ENCODE results near the gene UBL5. TPM values are rescaled to one million over a fixed set of nuclear protein-coding genes. Genes with fewer than 3 reads are reported as not detected.

The UBL5 gene
- total and polyA plus RNA-seq, 4 donors: 155 to 339 (median 205) TPM

DNA sequence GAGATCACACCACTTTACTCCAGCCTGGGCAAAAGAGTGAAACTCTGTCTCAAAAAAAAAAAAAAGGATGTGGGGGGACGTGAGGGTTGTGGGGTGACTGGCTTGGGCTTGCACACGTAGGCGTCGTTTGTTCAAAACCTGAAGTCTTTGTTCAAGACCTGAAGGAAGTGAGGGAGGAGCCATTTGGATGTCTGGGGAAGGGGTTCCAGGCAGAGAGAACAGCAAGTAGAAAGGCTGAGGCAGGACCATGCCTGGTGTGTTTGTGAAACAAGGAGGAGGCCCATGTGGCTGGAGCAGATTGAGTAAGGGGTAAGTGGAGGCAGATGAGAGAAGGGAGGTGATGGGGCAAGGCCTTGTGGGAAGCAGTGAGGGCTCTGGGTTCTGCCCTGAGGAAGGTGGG, 35.2 kb downstream of the UBL5 start:
- H3K4me3 ChIP-seq (ENCODE audit: low read depth in 1 of 3, low read length in 3 of 3): no peak overlapping the region
- no peak for TF ChIP-seq JUND (IDR thresholded peaks at IDR 0.05)
- TF ChIP-seq, protein P1, sequence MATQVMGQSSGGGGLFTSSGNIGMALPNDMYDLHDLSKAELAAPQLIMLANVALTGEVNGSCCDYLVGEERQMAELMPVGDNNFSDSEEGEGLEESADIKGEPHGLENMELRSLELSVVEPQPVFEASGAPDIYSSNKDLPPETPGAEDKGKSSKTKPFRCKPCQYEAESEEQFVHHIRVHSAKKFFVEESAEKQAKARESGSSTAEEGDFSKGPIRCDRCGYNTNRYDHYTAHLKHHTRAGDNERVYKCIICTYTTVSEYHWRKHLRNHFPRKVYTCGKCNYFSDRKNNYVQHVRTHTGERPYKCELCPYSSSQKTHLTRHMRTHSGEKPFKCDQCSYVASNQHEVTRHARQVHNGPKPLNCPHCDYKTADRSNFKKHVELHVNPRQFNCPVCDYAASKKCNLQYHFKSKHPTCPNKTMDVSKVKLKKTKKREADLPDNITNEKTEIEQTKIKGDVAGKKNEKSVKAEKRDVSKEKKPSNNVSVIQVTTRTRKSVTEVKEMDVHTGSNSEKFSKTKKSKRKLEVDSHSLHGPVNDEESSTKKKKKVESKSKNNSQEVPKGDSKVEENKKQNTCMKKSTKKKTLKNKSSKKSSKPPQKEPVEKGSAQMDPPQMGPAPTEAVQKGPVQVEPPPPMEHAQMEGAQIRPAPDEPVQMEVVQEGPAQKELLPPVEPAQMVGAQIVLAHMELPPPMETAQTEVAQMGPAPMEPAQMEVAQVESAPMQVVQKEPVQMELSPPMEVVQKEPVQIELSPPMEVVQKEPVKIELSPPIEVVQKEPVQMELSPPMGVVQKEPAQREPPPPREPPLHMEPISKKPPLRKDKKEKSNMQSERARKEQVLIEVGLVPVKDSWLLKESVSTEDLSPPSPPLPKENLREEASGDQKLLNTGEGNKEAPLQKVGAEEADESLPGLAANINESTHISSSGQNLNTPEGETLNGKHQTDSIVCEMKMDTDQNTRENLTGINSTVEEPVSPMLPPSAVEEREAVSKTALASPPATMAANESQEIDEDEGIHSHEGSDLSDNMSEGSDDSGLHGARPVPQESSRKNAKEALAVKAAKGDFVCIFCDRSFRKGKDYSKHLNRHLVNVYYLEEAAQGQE (IDR thresholded peaks at IDR 0.05): no peak
- TF ChIP-seq NR2F2 (IDR thresholded peaks at IDR 0.05): no peak
- no peak for TF ChIP-seq EGR1 (IDR thresholded peaks at IDR 0.05; ENCODE audit: low read depth in 2 of 2)
- no peak for TF ChIP-seq HNF4A (conservative IDR thresholded peaks at IDR 0.05)
- TF ChIP-seq FOXA2 (IDR thresholded peaks at IDR 0.05): no peak
- TF ChIP-seq, protein P2, sequence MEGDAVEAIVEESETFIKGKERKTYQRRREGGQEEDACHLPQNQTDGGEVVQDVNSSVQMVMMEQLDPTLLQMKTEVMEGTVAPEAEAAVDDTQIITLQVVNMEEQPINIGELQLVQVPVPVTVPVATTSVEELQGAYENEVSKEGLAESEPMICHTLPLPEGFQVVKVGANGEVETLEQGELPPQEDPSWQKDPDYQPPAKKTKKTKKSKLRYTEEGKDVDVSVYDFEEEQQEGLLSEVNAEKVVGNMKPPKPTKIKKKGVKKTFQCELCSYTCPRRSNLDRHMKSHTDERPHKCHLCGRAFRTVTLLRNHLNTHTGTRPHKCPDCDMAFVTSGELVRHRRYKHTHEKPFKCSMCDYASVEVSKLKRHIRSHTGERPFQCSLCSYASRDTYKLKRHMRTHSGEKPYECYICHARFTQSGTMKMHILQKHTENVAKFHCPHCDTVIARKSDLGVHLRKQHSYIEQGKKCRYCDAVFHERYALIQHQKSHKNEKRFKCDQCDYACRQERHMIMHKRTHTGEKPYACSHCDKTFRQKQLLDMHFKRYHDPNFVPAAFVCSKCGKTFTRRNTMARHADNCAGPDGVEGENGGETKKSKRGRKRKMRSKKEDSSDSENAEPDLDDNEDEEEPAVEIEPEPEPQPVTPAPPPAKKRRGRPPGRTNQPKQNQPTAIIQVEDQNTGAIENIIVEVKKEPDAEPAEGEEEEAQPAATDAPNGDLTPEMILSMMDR (IDR thresholded peaks at IDR 0.05; ENCODE audit: low read depth, low read length, missing input control): no peak
- TF ChIP-seq, protein P3, sequence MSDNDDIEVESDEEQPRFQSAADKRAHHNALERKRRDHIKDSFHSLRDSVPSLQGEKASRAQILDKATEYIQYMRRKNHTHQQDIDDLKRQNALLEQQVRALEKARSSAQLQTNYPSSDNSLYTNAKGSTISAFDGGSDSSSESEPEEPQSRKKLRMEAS (IDR thresholded peaks at IDR 0.05): no peak
- TF ChIP-seq, protein P4, sequence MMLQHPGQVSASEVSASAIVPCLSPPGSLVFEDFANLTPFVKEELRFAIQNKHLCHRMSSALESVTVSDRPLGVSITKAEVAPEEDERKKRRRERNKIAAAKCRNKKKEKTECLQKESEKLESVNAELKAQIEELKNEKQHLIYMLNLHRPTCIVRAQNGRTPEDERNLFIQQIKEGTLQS (IDR thresholded peaks at IDR 0.05): no peak
- TF ChIP-seq, protein P5, sequence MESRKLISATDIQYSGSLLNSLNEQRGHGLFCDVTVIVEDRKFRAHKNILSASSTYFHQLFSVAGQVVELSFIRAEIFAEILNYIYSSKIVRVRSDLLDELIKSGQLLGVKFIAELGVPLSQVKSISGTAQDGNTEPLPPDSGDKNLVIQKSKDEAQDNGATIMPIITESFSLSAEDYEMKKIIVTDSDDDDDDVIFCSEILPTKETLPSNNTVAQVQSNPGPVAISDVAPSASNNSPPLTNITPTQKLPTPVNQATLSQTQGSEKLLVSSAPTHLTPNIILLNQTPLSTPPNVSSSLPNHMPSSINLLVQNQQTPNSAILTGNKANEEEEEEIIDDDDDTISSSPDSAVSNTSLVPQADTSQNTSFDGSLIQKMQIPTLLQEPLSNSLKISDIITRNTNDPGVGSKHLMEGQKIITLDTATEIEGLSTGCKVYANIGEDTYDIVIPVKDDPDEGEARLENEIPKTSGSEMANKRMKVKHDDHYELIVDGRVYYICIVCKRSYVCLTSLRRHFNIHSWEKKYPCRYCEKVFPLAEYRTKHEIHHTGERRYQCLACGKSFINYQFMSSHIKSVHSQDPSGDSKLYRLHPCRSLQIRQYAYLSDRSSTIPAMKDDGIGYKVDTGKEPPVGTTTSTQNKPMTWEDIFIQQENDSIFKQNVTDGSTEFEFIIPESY (IDR thresholded peaks at IDR 0.05): no peak
- no peak for TF ChIP-seq SP1 (IDR thresholded peaks at IDR 0.05)
- TF ChIP-seq YY1 (IDR thresholded peaks at IDR 0.05): no peak
- TF ChIP-seq FOXA1 (IDR thresholded peaks at IDR 0.05): no peak
- TF ChIP-seq TAF1 (conservative IDR thresholded peaks at IDR 0.05): no peak
- TF ChIP-seq HNF4G (IDR thresholded peaks at IDR 0.05): no peak
- TF ChIP-seq GABPA (IDR thresholded peaks at IDR 0.05 in 1 of 2, conservative IDR thresholded peaks at IDR 0.05 in 1 of 2): no peak
- TF ChIP-seq RAD21 (IDR thresholded peaks at IDR 0.05): no peak
- no peak for TF ChIP-seq RXRA (IDR thresholded peaks at IDR 0.05)
- H3K27ac ChIP-seq (ENCODE audit: low read depth in 1 of 2, low read length in 2 of 2): no peak overlapping the region

More for the DNA sequence above, 35.2 kb downstream of the UBL5 start:
- H3K9ac ChIP-seq (ENCODE audit: low read depth in 1 of 2, low read length in 2 of 2): no peak overlapping the region
- 84% methylated on average over 4 of the region's 4 CpGs for WGBS
- no peaks in the 10 kb centered on the region for H3K4me1 ChIP-seq (ENCODE audit: control insufficient read depth in 4 of 4, insufficient read depth in 4 of 4, low read length in 3 of 4)
- no peaks in the 10 kb centered on the region for H3K27me3 ChIP-seq (ENCODE audit: control insufficient read depth in 4 of 4, insufficient read depth in 4 of 4, low read length in 3 of 4)
- no peak for DNase-seq (ENCODE audit: low spot score)
- H3K36me3 ChIP-seq (ENCODE audit: control insufficient read depth in 4 of 4, insufficient read depth in 3 of 4, low read depth in 1 of 4, low read length in 3 of 4): no peaks in the 10 kb centered on the region
- H3K9me3 ChIP-seq (ENCODE audit: control insufficient read depth in 4 of 4, low read length in 3 of 4): no peaks in the 10 kb centered on the region

All from liver (tissue), 9 donors.